EL (cell line): ENCODE results near the gene RNF223.
A peak's percentile ranks its signal among the peaks of the same experiment; 100 is the strongest.
"Not testable (repeated sequence)": the region's sequence is repeated elsewhere in the genome, so short reads cannot be mapped to it uniquely, and the experiment has no call there.

ENCODE experiments used
- DNase-seq: peaks from one replicate; pipeline ENCODE4 v3.0.0-alpha.2; 2016

Gene RNF223

DNA sequence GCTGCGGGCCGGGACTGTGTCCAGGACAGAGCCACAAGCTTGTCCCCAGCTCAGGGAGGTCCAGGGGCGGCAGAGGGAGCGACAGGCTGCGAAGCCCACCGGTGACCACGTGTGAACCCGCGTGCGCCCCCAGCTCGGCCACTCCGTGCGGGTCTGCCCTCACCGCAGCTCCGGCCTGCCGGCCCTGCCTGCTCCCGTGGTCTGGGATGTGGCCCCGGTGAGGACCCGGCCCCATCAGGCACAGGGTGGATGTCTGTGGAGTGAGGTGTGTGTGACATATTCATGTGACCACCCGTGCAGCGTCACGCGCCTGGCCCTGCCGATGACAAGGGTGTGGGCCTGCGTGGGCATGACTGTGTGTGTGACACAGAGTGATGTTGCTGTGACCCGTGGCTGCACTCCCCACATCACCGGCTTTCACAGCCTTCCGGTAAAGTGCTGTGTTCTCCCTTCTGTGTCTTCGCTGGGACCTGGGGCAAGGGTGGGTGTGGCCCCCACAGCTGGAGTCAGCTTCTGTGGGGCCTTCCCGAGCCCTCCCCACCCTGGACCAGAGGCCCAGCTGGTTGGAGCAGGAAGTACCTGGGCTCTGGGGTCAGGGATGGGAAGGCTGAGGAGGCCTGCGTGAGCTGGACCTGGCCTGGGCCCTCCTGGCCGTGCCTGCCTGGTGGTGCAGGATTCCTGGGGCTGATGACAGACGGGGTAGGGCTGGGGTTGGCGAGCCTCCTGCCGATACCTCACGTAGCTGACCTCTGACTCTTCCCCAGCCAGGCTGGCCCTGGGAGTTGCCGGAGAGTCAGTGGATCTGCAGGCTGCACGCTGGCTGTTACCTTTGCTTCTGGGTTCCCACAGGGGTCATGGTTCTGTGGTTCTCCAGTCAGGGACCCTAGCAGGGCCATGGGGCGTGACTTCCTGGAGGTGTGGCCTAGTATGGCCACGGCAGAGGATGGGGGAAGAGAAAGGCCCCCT, 4.1 kb downstream of the RNF223 start:
- DNase-seq: no peak

DNA sequence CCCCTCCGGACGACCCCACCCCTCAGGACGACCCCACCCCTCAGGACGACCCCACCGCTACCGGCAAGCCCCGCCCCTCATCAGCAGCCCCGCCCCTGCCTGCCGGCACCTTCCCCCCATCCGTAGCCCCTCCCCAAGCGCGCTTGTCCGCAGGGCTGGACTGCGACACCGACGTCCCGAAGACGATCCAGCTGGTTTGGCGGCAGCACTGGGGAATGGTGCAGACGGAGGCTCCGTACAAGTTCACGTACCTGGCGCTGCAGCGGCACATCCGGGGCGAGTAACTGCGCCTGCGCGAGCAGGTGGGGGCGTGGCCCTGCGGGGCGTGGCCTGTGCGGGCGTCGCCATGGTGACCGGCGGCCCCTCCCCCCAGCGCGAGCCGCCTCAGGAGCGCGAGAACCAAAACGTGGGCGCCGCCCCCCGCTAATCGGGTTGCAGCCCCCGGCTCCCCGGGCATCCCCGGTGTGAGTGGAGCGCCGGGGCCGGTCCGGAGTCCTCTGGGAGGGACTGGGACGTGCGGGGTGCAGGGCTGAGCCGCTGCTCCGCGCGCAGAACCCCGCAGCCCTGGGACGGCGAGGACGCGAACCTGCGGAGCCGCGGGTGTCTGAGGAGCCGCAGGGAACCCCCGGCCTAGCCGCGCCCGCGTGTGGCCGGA, 4.9 kb downstream of the RNF223 start:
- DNase-seq: peak; percentile 56

DNA sequence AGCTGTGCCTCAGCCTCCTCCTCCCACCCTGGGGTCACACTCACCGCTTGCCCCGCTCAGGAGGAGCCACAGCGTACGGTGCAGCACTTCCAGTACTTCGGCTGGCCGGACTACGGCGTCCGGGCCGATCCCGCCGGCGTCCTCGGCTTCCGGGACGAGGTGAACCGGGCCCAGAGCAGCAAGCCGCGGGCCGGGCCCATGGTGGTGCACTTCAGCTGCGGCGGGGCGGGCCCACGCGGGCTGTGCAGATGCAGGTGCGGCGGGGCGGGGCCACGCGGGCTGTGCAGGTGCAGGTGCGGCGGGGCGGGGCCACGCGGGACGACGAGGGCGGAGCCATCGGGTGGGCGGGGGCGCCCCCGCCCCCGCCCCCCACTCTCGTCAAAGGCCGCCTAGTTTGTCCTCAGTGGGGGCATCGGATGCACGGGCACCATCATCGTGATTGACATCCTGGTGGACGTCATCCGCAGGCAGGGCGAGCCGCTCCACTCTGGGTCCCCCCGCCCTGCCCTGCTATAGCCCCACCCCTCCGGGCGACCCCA, 5.5 kb downstream of the RNF223 start:
- DNase-seq: no peak

DNA sequence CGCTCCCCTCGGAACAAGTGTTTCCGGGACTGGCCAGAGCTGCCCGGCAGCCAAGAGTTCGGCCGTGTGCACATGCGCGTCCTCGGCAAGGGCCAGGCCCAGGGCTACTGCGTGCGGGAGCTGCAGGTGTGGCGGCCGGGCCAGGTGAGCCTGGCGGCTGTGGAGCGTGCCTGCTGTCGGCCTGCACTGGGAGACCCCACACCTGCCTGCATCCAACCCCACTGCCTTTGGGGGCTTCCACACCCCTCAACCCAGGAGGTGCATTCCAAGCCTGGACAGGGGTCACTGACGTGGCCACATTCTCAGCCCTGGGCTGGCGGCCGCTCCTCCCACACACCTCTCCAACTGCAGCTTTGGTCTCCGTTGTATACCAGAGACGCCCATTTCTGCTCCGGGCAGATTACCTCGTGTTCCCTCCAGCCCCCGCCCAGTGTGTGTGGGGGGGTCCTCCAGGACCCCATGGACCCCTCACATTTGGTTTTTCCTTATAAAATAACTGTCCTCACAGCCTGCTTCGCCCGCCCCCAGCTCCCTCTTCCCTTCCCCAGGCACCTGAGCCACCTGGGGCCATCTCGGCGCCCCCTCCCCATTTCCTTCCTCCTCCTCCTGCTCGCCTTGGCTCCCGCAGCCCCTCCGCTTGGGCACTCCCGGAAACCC, 6.1 kb downstream of the RNF223 start:
- no peak for DNase-seq

DNA sequence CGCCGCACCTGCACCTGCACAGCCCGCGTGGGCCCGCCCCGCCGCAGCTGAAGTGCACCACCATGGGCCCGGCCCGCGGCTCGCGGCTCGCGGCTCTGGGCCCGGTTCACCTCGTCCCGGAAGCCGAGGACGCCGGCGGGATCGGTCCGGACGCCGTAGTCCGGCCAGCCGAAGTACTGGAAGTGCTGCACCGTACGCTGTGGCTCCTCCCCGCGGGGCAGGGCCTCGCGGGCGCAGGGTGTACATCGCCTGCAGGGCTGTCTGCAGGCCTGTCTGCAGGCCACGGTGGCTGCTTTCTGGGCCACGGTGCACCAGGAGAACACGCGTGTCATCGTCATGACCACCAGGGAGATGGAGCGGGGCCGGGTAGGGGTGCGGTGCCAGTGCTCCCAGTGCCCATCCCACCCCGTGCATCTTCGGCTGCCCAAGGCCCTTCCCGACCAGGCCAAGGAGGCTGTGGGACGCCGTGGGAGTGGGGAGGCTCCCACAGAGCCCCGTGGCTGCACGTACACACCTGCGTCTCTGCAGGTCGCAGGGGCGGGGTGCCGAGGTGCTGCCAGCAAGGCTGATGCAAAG, 6.7 kb downstream of the RNF223 start:
- no peak for DNase-seq

DNA sequence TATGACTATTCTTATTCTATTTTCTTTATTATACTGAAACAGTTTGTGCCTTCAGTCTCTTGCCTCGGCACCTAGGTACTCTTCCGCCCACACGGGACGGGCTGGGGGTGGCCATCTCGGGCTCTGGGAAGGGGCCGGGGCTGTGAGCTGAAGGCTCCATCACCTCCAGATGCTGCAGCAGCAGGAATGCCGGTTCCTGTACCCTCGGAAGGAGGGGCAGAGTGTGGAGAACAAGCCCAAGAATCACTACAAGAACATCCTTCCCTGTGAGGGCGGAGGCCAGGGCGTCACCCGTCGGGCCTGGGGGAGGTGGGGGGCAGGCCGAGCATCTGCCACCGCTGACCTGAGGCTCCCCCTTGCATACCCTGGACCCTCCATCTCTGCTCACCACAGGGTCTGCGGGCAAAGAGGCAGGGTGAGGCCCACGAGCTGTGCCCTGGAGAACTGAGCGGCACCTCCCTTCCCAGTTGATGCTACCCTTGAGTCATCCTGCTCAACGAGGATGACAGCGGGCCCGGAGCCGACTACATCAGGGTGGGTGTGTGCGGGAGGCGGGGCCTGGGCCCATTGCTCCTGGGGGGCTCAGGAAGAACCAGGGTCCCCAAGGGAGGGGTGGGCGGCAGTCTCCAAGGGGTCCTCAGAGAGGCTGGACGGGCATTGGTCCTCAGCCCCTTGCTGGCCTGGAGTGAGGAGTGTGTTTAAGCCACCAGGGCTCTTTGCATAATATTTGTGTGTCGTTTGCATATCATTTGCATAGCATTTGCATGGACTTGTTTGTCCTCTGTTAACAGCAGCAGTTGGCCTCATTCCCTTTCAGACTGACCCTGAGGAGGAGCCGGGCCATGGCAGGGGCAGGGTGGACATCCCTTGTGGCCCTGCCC, 7.5 kb downstream of the RNF223 start:
- DNase-seq: peak; percentile 26

DNA sequence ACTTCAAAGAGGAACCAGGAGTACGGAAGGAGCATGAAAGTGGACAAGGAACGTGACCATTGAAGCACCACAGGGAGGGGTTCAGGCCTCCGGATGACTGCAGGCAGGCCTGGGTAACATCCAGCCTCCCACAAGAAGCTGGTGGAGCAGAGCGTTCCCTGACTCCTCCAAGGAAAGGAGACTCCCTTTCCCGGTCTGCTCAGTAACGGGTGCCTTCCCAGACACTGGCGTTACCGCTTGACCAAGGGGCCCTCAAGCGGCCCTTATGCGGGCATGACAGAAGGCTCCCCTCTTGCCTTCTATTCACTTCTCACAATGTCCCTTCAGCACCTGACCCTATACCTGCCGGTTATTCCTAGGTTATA, 8.2 kb downstream of the RNF223 start:
- not testable (repeated sequence) for DNase-seq

DNA sequence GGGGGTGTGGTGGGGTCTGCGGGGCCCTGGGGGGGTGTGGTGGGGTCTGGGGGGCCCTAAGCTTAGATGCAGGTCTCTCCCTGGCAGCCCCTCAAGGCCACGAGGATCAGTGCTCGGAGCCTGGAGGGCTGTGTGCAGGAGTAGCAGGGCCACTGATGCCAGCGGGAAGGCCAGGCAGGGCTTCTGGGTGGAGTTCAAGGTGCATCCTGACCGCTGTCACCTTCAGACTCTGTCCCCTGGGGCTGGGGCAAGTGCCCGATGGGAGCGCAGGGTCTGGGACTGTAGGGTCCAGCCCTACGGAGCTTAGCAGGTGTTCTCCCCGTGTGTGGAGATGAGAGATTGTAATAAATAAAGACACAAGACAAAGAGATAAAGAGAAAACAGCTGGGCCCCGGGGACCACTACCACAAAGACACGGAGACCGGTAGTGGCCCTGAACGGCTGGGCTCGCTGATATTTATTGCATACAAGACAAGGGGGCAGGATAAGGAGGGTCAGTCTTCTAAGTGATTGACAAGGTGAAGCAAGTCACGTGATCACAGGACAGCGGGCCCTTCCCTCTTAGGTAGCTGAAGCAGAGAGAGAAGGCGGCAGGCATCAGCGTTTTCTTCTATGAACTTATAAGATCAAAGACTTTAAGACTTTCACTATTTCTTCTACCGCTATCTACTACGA, 8.7 kb downstream of the RNF223 start:
- DNase-seq: no peak

DNA sequence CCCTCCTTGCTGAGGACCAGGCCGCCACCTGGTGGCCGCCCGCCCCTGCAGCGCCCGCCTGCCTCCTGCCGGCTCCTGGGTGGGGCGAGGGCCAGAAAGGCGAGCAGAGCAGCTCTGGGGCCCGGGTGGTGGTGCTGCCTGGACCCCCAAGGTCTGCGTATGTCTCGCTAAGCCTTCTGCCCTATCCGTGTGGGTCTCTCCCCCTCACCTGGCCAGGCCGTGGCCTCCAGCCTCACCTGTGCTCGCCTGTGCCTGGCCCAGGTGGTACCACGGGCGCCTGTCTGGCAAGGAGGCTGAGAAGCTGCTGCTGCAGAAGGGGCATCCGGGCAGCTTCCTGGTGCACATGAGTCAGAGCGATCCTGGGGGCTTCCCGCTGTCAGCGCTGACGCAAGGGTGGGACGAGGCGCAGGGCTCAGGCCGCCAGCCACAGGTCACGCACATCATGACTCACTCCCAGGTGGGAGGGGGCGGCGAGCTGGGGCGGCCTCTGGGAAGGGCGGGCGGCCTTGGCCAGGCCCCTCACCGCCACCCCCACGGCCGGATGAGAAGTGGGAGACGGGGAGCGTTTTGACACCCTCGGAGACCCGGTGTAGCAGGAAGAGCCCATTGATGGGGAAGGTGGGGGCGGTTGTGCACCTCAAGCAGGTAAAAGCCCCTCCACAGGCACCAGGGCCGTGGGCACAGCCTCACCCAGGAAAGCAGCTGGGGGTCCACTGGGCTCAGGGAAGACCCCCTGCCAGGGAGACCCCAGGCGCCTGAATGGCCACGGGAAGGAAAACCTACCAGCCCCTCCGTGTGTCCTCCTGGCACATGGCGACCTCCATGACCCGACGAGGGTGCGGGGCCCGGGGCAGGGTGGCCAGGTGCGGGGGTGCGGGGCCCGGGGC, 9.9 kb downstream of the RNF223 start:
- peak; percentile 89 for DNase-seq

DNA sequence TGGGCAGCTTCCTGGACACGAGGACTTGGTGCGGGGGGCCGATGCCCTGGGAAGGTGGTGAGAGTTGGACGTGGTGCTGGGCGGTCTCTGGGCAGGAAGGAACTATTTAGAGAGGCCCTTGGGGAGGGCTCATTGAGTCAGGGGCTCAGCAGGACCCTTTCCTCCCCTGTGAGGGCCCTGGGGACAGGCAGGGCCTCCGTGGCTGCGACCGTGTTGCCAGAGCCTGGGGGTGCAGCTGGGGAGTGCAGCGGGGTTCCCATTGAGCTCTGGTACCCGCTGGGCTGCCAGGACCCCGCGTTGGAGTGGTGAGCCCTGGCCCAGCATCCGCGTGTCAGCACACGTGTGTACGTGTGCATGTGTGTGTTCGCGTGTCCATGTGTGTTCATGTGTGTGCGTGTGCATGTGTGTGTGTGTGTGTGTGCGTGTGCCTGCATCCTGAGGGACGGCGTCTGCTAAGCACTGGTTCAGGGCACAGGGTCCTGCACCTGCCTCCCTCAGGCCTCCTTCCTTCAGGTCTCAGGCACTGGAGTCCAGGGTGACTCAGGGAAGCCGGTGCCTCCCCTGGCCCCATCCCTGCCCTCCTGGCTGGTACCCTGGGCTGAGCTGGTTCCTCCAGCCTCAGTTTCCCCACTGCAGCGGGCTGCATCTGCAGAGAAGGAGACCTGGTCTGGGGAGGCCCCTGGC, 10.7 kb downstream of the RNF223 start:
- no peak for DNase-seq

DNA sequence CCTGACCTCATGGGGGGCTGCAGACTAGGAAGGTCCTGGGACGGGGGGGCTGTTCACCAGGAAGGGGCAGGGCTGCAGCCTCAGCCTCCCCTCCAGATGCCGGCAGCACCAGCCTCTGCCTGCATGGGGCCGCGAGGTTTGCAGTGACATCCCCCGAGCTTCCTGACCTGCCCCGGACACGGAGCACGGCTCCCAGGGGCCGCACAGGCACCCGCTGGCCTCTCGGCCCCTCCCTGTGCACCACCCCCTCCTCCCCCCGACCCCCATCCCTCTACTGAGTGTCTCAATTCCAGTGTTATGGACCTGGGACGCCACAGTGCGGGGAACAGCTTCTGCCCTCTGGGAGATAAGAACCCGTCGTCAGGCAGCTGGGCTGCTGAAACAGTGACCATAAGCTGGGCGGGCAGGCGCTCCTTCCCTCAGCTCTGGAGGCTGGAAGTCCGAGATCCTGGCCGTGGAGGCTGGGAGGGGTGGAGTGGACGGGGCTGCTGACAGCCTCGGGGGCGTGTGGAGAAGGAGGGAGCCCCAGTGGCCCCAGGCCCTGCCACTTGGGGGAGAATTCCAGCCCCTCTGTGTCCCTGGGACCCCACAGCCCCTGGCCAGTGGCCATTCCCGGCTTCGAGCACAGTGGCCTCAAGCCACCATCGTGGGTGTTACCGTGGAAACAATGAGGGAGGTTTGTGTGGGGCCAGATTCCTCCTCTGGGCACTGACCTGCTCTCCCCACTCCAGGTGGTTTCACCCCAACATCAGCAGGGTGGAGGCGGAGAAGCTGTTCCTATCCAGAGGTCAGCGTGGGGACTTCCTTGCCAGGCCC, 11.6 kb downstream of the RNF223 start:
- no peak for DNase-seq

DNA sequence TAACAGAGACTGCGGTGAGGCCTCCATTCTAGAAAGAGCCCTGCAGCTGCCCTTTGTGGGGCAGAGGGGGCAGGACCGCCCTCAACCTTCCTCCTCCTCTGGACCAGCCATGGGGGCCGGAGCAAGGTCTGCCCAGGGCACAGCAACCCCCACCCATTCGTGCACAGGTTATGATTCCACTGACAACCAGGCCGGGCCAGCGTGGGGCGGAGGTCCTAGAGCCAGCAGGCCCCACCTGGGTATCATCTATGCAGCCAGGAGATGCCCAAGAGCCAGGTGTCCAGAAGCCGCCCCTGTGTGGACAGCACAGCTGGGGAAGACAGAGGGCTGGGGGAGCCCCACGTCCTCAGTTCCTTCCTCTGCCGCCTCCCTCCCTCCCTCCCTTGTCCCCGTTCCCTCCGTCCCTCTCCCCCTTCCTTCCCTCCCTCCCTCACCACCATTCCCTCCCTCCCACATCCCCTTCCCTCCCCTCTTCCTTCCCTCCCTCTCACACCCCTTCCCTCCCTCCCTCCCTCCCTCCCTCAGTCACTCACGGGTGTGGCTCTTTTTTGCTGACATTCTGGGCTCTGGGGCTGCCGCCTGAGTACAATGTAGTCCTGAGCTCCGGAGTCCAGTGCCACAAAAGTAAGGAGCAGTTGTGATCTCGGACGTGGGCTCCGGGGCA, 12.3 kb downstream of the RNF223 start:
- no peak for DNase-seq

DNA sequence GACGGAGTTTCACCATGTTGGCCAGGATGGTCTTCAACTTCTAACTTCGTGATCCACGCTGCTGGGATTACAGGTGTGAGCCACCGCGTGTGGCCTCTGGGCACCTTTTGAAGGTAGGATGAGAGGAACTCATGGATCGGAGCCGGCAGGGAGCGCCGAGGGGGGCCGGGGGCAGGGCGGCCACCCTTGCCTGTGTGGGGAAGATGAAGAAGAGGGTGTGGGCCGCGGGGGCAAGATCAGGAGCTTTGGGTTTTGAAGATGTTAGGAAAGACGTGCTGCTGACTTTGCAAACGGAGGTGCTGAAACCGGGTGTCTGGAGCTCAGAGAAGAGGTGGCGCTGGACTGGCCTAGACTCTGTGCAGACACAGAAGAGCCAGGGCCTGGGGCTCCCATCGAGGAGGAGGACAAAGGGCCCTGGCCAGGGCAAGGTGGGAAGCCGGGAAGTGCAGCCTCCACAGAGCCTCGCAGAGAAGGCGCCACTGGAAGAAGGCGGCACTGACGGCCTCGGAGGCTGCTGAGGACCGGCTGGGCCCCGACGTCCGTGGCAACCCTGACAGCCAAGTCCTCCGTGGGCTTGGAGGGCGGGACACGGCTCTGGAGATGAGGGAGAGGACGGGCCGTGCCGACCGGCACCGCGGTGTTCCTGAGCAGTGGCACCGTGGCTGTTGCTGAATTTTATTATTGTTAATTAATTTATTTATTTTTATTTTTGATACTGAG, 13.7 kb downstream of the RNF223 start:
- DNase-seq: no peak

DNA sequence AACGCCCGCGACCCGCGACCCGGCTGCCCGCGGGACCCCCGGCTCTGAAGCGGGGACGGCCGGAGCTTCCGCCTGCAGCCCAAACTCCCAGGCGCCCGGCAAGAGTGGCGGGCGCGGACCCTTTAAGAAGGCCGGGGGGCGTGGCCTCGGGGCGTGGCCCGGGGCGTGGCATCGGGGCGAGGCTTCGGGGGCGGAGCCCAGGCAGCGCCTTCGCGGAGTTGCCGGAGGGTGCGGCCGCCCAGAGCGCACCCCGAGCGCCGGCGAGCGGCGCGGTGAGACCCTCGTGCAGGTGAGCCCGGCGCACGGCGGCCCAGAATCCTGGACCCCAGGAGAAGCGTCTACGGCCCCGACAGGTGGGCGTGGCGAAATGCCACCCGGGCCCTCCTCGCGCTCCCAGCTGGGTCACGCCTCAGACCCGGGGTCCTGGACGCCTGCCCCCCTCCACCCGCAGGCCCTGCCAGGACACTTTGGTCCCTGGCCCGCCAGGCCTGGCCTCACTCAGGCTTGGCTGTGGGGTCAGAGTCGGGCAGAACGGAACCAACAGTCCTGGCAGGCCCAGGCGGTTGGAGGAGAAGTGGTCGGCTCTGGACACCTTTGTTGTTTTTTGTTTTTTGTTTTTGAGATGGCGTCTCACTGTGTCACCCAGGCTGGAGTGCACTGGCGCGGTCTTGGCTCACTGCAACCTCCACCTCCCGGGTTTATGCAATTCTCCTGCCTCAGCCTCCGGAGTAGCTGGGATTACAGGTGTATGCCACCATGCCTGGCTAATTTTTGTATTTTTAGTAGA, 14.4 kb downstream of the RNF223 start:
- DNase-seq: peak; percentile 82

DNA sequence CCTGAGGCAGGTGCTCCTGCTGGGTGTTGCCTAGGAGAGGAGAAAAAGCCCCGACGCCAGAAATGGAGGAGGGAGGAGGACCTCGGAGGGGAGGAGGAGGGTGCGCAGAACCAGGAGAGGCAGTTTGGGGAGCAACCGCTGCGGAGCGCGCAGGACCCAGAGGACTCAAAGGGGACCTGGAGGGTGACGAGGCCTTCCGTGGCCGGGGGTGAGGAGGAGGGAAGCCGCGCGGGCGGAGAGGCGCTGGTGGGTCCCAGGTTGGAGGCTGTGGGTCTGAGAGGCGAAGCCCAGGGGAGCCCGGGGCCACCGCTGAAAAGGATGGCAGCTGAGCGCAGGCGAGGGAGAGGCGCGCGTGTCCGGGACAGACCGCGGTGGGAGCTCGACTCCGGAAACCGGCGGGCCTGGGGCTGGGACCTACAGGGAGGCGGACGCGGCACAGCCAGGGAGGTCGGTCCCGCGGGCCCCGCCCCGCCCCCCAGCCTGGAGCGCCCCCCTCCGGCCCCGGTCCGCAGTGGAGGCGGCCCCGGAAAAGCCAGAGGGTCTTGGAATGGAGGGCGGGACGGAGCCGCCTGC, 15.1 kb downstream of the RNF223 start:
- peak; percentile 54 for DNase-seq
